Kidney glomerular epithelial cell (primary cell): ENCODE data around the gene GJA5.
A peak's percentile ranks its signal among the peaks of the same experiment; 100 is the strongest.

Experiments used
- DNase-seq: peaks from one replicate; lab custom pipeline; 2025; lab: John Stamatoyannopoulos, UW

Gene GJA5

GRCh38 chr1:147760481-147761260 lies at the start of gene GJA5:
TSS of gene GJA5 (minus strand) at chr1:147760602. CDS start at chr1:147759238, 1,364 bp downstream.
- no peak for DNase-seq

- DNase-seq = no peak
Observed at GRCh38 chr1:147809236-147809635, 48.8 kb upstream of the GJA5 start.

GRCh38 chr1:147808025-147808424 lies 47.6 kb upstream of the GJA5 start:
- DNase-seq = no peak

GRCh38 chr1:147807405-147807804 lies 47.0 kb upstream of the GJA5 start:
- no peak for DNase-seq

GRCh38 chr1:147804942-147805723 lies 44.7 kb upstream of the GJA5 start:
- DNase-seq = no peak

GRCh38 chr1:147800804-147801203 lies 40.4 kb upstream of the GJA5 start:
- no peak for DNase-seq

- no peak for DNase-seq
Observed at GRCh38 chr1:147798731-147799130, 38.3 kb upstream of the GJA5 start.

GRCh38 chr1:147794570-147794969 lies 34.2 kb upstream of the GJA5 start:
- DNase-seq = no peak

- no peak for DNase-seq
Observed at GRCh38 chr1:147791876-147792275, 31.5 kb upstream of the GJA5 start.

- DNase-seq = no peak
Observed at GRCh38 chr1:147787765-147788164, 27.4 kb upstream of the GJA5 start.

- DNase-seq = no peak
Observed at GRCh38 chr1:147786536-147786935, 26.1 kb upstream of the GJA5 start.

- no peak for DNase-seq
Observed at GRCh38 chr1:147785794-147786506, 25.5 kb upstream of the GJA5 start.

- DNase-seq = no peak
Observed at GRCh38 chr1:147784941-147785340, 24.5 kb upstream of the GJA5 start.

- peak; percentile 51 for DNase-seq
Observed at GRCh38 chr1:147781056-147781471, 20.7 kb upstream of the GJA5 start.

- no peak for DNase-seq
Observed at GRCh38 chr1:147777694-147778093, 17.3 kb upstream of the GJA5 start.

GRCh38 chr1:147773215-147773715 lies 12.9 kb upstream of the GJA5 start:
- DNase-seq = no peak

GRCh38 chr1:147772570-147772969 lies 12.2 kb upstream of the GJA5 start:
- no peak for DNase-seq

GRCh38 chr1:147771226-147772125 lies 11.1 kb upstream of the GJA5 start:
- peak; percentile 14 for DNase-seq

GRCh38 chr1:147769106-147769505 lies 8.7 kb upstream of the GJA5 start:
- DNase-seq = no peak

GRCh38 chr1:147768582-147768981 lies 8.2 kb upstream of the GJA5 start:
- no peak for DNase-seq

GRCh38 chr1:147768101-147768500 lies 7.7 kb upstream of the GJA5 start:
- DNase-seq = no peak
